GM21515 (cell line): ENCODE data around the gene ARHGAP45.
A peak's percentile ranks its signal among the peaks of the same experiment; 100 is the strongest.

Experiments used
- ATAC-seq: cut with Tn5 transposase; IDR thresholded peaks from one replicate; pipeline ENCODE4 v1.9.1; 2021; ENCODE audit not compliant: unreplicated experiment

Gene ARHGAP45

GRCh38 chr19:1102407-1103131, 35.6 kb downstream of the ARHGAP45 start:
- ATAC-seq, result no peak

GRCh38 chr19:1103132-1103707, 36.3 kb downstream of the ARHGAP45 start:
- ATAC-seq, result no peak

- ATAC-seq, result peak; percentile 49
These were observed 36.8 kb downstream of the ARHGAP45 start, which contains the start of gene GPX4 for GRCh38 chr19:1103708-1104310. Gene GPX4, plus strand, starts transcription at chr19:1103994. Its CDS starts 50 bp downstream, at chr19:1104044.

- peak; percentile 24 for ATAC-seq
These were observed 37.5 kb downstream of the ARHGAP45 start for GRCh38 chr19:1104311-1105007.

DNA sequence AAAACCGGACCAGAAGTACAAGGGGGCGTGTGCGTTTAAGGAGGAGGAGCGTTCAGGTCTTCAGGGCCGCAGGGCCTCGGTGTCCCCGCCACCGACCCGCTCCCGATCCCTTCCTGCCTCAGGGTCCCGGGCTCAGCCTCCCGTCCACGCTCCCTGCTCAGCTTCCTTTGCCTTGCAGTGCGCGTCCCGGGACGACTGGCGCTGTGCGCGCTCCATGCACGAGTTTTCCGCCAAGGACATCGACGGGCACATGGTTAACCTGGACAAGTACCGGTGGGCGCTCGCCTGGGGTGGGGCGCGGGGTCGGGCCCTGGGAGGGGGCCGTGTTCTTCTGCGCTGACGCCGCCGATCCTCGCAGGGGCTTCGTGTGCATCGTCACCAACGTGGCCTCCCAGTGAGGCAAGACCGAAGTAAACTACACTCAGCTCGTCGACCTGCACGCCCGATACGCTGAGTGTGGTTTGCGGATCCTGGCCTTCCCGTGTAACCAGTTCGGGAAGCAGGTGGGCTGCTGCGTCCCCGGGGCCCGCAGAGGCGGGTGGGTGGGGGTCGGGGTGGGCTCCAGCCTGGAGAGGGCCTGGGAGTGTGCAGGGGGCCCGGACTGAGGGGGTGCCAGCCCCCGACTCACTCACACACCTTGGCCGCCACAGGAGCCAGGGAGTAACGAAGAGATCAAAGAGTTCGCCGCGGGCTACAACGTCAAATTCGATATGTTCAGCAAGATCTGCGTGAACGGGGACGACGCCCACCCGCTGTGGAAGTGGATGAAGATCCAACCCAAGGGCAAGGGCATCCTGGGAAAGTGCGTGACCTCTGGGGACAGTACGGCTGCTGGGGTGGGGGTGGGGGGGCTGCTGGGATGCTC, 38.3 kb downstream of the ARHGAP45 start:
- ATAC-seq, result no peak

DNA sequence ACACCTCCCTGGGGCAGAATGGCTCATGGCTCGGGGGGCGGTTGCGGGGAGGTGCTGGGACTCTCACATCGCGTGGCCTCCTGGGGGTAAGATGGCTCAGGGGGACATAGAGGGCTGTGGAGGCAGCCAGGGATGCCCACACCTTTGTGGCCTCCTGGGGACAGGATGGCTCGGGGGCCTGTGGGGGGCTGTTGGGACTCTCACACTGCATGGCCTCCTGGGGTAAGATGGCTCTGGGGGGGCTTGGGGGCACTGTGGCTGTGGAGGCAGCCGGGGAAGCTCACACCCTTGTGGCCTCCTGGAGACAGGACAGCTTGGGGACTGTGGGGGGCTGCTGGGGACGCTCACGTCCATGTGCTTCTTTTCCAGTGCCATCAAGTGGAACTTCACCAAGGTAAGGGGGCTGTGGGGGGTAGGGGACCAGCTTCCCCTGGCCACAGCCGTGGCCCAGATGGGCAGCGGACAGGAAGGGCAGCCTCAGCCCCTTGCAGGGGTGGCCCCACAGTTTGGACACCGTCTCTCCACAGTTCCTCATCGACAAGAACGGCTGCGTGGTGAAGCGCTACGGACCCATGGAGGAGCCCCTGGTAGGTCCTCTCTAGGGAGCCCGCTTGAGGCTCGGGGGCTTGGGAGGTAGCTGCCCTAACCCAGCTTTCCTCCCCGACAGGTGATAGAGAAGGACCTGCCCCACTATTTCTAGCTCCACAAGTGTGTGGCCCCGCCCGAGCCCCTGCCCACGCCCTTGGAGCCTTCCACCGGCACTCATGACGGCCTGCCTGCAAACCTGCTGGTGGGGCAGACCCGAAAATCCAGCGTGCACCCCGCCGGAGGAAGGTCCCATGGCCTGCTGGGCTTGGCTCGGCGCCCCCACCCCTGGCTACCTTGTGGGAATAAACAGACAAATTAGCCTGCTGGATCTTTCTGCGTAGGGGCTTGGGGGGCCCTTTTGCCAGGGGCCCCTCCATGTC, 39.2 kb downstream of the ARHGAP45 start:
- ATAC-seq, result no peak

DNA sequence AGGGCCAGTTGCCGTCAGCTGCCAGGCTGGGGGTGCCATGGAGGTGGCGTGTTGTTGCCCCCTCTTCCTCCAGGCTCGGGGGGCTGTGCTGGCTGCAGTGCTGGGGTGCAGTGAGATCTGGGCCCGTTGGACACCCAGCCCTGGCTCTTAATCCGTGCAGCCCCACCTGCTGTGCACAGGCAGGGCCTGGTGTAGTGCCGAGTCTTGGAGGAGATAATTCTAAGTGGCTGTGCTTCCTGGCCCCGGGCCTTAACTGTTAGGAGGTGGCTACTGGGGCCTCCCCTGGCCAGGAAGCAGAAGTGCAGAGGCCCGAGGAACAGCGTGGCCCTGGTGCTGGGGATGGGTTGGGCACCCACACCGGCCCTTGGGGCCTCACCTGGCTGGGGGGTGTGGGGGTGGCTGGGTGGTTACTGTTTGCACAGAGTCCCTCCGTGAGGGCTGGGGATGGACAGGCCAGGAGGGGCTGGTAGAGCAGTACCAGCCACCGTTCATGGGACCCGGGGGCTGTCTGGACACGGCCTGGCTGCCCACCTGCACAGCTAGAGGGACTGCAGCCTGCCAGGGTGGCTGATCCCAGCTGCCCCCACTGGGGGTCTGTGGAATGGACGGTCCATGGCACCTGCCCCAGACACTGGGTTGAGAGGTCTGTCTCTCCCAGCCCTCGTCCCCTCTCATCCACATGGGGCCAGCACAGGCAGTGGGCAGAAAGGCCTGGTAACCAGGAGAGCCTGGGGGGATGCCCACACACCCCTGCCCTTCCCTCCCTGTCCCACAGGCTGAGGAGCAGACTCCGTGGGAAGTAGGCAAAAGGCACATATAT, 40.1 kb downstream of the ARHGAP45 start:
- no peak for ATAC-seq

- no peak for ATAC-seq
These were observed 40.8 kb downstream of the ARHGAP45 start for GRCh38 chr19:1107661-1108261.

DNA sequence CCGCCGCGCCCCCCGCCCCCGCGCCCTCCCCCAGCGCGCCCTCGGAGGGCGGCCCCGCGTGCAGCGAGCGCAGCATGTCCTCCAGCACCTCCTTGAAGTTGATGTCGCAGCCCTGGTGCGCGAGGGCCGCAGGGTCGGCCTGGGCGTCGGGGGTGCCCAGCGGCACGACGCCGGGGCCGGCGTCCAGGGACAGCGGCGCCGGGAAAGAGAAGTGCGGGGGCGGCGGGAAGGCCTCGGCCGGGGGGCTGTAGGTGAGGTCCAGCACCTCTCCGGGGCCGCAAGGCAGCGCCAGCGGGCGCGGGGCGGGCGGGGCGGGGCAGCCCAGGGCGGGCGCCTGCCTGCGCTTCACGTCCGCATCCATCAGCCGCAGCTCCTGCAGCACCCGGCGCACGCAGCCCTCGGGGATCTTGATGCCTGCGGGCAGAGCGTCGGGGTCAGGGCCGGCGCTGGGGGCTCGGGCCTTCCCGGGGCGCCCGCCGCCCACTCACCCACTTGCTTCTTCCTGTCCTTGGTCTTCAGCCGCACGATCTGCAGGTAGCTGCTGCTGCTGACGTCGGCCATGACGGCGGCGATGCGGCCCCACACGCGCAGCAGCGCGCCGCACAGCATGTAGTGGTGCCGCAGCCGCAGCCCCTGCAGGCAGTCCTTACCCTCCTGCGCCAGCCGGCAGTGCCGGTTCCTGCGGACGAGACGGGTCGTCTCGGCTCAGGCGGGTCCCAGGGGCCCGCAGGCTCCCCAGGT, 41.5 kb downstream of the ARHGAP45 start:
- ATAC-seq, result no peak

- no peak for ATAC-seq
These were observed 42.1 kb downstream of the ARHGAP45 start for GRCh38 chr19:1109032-1109551.

DNA sequence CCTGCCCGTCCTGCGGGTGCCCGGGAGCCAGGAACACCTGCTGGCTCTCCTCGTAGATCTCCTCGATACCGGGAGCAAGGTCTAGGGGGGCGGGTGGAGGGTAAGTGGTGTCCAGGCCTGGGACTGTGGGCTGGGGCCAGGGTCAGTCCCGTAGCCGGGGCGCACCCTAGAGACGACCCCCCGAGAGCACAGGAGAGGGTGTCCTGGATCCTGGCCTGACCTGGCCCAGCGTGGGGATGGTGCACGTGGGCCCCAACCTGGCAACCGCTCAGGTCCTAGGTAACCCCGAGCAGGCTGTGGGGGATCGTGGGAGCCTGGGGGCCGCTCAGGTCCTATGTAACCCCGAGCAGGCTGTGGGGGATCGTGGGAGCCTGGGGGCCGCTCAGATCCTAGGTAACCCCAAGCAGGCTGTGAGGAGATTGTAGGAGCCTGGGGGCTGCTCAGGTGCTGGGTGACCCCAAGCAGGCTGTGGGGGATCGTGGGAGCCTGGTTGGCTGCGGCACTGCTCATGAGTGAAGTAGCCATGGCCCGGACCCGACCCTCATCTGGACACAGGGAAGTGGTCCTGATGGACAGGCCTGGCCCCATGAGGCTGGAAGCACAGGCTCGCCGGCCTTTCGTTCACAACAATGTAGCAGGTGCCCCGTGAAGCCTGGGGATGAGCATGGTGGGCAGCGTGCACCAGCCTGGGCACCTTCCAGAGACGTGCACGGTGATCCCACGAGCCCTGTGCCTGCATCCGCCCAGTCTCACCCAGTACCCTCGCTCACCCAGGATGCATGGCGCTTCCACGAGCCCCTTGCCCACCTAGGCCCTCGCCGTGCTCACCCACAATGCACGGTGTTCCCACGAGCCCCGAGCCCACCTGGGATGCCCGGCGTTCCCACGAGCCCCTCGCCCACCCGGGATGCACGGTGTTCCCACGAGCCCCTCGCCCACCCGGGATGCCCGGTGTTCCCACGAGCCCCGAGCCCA, 43.0 kb downstream of the ARHGAP45 start:
- no peak for ATAC-seq

DNA sequence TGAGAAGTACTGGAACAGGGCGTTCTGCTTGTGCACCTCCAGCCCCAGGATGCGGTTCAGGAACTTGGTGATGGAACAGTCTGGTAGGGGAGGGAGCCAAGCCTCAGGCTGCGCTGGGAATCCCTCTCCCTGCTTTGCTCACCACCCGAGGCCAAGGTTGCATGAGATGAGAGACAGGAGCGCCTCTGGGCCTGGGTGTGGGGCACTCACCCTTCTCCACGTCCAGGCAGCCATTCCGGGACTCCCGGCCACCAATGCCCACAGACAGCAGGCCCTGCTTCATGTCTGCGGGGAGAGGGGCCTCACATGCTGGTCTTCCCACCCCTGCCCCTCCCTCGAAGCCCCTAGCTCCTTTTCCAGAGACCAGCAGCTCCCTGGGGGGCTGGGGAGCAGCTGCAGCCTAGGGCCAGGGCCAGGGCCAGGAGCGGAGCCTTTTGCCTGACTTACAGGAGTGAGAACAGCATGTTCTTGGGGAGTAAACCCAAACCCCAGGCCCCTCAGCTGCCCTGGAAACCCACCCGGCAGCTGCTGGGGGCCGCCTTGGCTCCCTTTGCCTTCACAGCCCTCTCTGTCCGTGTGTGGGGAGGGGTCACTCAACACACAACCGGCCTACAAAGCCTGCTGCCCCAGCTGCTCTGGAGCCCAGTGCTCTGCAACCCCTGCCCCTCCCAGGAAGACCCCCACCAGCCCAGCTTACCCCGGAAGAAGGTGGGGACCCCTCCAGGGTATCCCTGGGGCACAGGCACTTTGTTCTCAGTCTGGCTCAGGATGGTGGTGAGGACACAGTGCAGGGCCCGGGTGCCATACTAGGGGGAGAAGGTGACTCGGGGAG, 44.1 kb downstream of the ARHGAP45 start:
- no peak for ATAC-seq

DNA sequence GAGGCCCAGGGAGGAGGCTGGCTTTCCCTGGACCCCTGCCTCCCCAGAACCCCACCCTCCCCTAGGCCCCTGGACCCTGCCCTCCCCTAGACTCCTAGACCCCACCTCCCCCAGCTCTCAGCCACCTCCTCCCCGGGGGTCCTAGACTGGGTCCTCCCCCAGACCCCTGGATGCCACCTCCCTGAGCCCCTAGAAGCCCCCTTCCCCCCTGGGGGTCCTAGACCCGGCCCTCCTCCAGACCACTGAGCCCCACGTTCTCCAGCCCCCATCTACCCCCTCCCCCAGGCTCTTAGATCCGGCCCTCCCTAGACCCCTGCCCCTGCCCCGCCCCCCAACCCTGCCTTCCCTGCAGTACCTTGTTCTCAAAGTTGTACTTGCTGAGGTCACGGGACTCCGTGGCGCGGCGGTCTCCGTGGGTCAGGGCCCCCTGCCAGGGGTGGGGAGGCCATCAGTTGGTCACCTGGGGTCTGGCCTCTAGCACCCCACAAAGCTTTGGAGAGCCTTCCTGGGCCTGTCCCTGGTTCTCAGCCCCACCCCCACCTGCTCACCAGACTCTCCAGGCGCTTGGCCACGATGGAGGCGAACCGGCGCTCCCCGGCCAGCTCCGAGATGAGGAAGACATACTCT, 44.8 kb downstream of the ARHGAP45 start:
- no peak for ATAC-seq

DNA sequence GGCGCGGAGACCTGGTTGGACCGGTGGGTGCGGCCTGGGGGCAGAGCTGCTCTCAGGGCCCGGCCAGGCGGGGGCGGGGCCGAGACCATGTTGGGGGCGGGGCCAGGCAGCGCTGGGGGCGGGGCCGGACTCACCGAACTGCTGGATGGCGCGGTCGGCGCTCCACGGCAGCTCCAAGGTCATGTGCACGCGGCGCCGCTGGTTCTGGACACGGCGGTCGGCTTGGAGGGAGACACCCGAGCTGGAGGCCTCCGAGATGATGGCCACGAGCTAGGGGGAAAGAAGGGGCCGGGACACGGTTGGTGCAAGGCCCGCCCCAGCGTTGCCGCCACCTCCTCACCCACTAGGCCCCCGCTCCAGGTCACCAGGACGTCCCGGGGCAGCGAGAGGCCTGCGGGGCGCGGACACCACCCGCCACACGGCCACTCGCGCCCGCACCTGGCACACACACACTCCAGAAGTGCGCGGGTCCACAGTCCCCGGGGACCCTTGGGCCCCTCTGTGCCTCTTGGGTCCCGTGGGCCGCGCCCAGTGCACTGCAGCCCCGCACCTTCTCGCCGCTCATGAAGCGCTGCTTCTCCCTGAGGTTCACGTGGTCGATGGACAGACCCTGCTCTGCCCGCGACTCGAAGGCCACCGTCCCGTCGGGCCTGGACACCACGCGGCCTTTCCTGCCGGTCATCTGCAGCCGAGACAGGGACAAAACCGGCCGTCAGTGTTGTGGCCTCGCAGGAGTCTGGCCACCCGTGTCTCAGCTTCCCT, 45.5 kb downstream of the ARHGAP45 start:
- no peak for ATAC-seq
